ENCODE measurements around the gene TMPRSS4.

TMPRSS4 gene

GRCh38 chr11:118056806-118057205 is 20.1 kb upstream of the TMPRSS4 start:
- TF ChIP-seq CTCF (IDR thresholded peaks at IDR 0.05; ENCODE audit: low read depth, low read length, missing control alignments): no peak
- no peak for DNase-seq (ENCODE audit: extremely low read depth, low read depth)
- no peak overlapping the region for H3K4me3 ChIP-seq (replicated peaks; ENCODE audit: low read depth, low read length)

GRCh38 chr11:118057251-118058145 is 19.4 kb upstream of the TMPRSS4 start:
- DNase-seq (ENCODE audit: extremely low read depth, low read depth): no peak
- no peak for TF ChIP-seq CTCF (IDR thresholded peaks at IDR 0.05; ENCODE audit: low read depth, low read length, missing control alignments)
- H3K4me3 ChIP-seq (replicated peaks; ENCODE audit: low read depth, low read length): no peak overlapping the region

GRCh38 chr11:118058311-118059245 is 18.3 kb upstream of the TMPRSS4 start:
- no peak for TF ChIP-seq CTCF (IDR thresholded peaks at IDR 0.05; ENCODE audit: low read depth, low read length, missing control alignments)
- no peak for DNase-seq (ENCODE audit: extremely low read depth, low read depth)
- no peak overlapping the region for H3K4me3 ChIP-seq (replicated peaks; ENCODE audit: low read depth, low read length)

GRCh38 chr11:118059246-118059940 is 17.5 kb upstream of the TMPRSS4 start:
- DNase-seq (ENCODE audit: extremely low read depth, low read depth): no peak
- TF ChIP-seq CTCF (IDR thresholded peaks at IDR 0.05; ENCODE audit: low read depth, low read length, missing control alignments): no peak

GRCh38 chr11:118060081-118060661 is 16.7 kb upstream of the TMPRSS4 start:
- TF ChIP-seq CTCF (IDR thresholded peaks at IDR 0.05; ENCODE audit: low read depth, low read length, missing control alignments): no peak
- H3K4me3 ChIP-seq (replicated peaks; ENCODE audit: low read depth, low read length): no peak overlapping the region
- no peak for DNase-seq (ENCODE audit: extremely low read depth, low read depth)

More at GRCh38 chr11:118059246-118059940, 17.5 kb upstream of the TMPRSS4 start:
- no peak overlapping the region for H3K4me3 ChIP-seq (replicated peaks; ENCODE audit: low read depth, low read length)

- no peak for DNase-seq (ENCODE audit: extremely low read depth, low read depth)
- H3K4me3 ChIP-seq (replicated peaks; ENCODE audit: low read depth, low read length): no peak overlapping the region
- no peak for TF ChIP-seq CTCF (IDR thresholded peaks at IDR 0.05; ENCODE audit: low read depth, low read length, missing control alignments)
Measured at GRCh38 chr11:118060869-118061268, 16.0 kb upstream of the TMPRSS4 start.

Data from HFF-Myc (cell line).